Amniotic epithelial cell (primary cell): Measurements from ENCODE around the gene SAXO1.
"Not testable (repeated sequence)": the region's sequence is repeated elsewhere in the genome, so short reads cannot be mapped to it uniquely, and the experiment has no call there.

Source experiments
- DNase-seq: peaks from one replicate; pipeline ENCODE4 v3.0.0-alpha.2; 2010; ENCODE audit warnings: low read depth

The SAXO1 gene

GRCh38 chr9:18970393-18970792, 62.6 kb downstream of the SAXO1 start:
- no peak for DNase-seq

DNA sequence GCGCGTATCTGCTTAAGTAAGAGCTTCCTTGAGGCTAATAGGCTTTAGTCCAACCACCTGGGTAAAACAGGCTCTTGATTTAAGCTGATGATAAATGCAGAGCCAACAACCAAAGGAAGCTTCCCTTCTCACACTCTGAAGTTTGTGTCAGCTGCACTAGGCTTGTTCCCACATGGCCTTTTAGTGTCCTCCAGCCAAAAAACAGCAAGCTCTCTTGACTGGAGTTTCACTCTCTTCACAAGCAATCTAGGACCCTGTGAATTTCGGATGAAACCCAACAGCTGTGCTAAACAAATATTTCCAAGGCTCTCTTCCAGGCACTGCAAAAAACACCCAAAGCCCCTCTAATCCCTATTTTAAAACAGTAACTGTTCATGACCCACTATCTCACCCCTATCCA, 63.9 kb downstream of the SAXO1 start:
- no peak for DNase-seq

- DNase-seq = no peak
Measured at GRCh38 chr9:18955626-18956025, 77.4 kb downstream of the SAXO1 start.

DNA sequence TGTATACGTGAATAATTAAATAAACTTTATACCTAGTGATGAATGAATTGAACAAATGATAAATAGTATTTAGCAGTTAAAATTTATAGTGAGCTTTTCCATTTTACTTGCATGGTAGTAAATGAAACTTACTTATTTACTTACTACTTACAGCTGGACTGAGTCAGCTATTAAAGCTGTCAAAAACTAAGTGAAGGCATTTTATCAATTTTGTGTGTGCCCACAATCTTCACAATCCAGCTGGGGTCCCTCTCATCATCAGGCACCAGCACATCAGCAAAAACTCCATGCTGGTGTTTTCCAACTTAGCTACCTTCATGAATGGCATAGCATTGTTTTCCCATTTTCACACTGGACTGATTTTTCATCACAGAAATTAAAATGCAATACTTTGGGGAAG, 81.1 kb downstream of the SAXO1 start:
- DNase-seq = no peak

DNA sequence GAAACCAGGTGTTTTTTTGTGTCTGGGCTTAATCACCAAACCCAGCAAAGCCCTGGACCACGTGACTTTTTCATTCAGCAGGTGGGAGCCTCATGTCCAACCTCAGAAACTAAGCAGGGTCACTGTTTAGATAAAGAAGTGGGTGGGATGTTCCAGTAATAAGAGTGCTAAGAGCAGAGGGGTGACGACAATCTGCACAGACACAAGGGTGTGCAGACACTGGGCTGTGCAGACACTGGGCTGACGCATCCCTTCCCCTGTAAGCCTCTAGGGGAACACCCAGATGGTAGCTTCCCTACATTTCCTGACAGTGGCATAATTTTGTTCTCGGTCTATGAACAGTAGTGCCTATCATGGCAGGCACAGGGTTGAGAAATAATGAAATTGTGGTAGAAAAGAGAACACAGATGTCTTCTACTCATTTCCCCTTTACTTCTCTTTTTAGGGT, 85.1 kb downstream of the SAXO1 start:
- peak; percentile 31 for DNase-seq

GRCh38 chr9:18942801-18943200, 90.2 kb downstream of the SAXO1 start:
- no peak for DNase-seq

GRCh38 chr9:18941060-18941740, 91.8 kb downstream of the SAXO1 start:
- no peak for DNase-seq

GRCh38 chr9:18939943-18940342, 93.1 kb downstream of the SAXO1 start:
- no peak for DNase-seq

DNA sequence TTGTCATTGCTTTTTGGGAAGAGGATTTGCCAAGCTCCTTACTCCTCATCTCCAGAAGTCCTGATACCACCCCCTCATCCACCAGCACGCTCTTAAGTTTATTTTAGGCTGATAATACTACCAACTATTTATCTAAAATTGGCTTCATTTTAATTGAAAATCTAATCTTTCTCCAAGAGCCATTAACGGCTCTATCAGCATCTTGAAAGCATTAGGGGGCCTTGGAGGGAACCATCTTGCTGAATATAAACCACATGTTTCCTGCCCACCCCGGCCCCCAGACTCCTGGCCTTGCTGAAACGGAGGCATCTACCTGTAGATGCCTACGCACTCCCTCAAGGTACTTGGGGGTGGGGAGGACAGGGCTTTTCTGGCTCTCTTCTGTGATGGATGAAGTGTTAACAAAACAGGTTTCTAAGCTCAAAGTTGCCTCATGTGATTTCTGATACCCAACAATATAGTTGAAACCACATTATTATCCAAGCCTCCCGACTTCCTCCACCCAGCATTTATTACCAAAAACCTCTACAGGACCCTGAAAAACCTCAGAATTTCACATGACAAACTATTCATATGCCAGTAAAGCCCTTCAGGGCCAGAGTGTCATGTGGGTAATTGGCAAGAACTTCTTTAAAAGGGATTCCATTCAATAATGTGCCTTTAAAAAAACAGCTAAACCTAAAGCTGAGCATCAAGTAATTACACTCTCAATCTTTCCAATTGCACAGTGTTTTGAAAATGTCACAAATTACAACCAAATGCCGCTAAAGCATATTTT, 96.7 kb downstream of the SAXO1 start:
- DNase-seq = no peak

GRCh38 chr9:18935541-18935940, 97.5 kb downstream of the SAXO1 start:
- peak; percentile 44 for DNase-seq

GRCh38 chr9:18930611-18931010, 102.4 kb downstream of the SAXO1 start:
- not testable (repeated sequence) for DNase-seq

GRCh38 chr9:18928711-18929110, 104.3 kb downstream of the SAXO1 start:
- DNase-seq = peak; percentile 92

- no peak for DNase-seq
Measured at GRCh38 chr9:18926513-18926912, 106.5 kb downstream of the SAXO1 start.

DNA sequence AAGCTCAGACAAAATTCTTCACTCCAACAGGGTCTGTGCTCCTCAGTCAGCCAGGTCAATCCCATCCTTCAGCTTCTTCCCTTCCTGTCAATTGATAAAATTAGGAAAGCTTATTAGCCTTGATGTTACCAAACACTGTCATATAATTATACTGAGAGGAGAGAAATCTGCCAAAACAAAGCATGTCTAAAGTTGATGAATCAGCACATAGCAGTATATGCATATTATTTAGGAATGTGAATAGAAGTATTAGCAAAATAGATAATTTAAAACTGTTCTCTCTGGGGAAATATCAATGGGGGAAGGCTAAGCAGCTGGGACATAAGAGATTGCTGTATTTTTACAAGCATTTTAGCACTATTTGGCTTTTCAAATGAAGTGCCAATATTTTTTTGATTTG, 107.1 kb downstream of the SAXO1 start:
- no peak for DNase-seq

DNA sequence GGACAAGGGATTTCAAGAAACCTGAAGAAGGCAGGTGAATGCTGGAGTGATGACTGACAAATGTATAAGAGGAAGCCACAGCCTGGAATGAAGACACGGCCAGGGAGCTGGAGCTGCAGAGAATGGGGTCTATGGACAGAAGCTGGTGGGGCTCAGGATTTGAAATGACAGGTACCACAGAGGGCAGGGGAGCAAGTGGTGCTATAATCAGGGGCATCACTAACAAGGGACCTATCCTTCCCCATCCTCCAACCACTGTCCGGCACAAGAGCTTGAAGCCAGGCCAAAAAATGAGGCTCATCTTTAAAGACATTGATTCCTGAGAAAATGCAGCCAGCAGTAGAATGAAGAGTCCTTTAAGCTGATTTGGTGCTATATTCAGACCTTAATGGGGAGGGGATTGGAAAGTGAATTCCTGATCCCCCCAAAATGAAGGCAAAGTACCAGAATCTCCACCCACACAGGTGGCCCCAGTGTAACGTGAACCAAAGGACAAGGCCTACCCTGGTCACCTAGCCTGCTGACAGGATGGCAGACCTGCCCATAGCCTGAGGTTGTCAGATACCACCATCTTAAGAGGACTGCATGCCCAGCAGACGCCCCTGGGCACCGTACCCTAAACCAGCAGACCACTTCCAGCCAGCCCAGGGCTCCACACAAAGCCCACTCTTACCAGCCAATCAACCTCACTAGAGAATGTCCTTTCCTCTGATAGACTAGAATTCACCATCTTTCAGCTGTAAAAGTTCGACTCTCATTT, 109.2 kb downstream of the SAXO1 start:
- DNase-seq = no peak

DNA sequence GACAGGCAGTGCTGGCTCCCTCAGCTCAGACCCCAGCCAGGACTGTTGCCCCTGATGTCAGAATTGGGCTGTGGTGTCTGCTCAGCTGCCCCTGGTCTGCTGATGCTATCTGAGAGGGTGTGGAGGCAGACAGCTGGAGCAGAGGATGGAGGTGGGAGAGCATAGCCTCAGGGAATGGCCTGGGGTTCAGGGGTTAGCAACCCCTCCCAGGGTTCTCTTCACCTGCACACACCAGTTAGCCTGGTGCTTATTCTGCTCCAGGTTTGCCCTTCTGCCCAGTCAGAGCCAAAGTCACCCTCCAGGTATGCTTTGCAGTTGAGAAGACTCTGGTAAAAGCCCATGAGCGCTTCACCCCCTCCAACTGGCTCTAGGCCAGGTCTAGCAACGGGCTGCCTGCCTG, 109.8 kb downstream of the SAXO1 start:
- DNase-seq = no peak

DNA sequence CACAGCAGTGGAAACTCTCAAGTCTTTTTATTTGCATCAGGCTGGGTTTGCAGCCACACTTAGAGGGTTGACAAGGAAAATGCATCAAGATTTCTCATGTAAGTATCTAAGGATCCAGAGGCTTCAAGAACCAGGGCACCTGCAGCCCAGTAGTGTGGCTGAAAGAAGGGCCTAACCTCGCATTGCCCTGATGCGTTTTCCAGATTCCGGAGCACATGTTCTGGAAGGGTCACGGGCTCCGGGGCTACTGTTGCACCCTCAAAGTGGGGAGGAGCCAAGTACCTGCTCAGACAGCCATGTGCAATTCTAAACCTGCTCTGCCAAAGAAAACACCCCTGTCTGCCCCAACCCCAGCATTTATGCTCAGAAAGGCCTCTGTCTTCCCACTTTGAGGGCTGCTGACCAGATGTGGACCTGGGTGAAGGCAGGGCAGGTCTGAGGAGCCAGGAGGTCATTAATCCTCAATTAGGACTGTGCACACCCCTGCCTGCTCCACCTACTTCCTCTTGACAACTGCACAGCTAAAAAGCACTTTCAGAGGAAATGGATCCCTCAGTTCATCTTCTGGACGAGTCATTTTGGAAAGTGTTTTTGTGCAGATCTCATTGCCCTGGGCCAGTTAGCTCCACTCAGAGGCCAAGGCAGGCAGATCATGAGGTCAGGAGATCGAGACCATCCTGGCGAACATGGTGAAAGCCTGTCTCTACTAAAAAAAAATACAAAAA, 110.7 kb downstream of the SAXO1 start:
- no peak for DNase-seq

- no peak for DNase-seq
Measured at GRCh38 chr9:18921366-18922075, 111.5 kb downstream of the SAXO1 start.

- no peak for DNase-seq
Measured at GRCh38 chr9:18920141-18921084, 112.6 kb downstream of the SAXO1 start.

GRCh38 chr9:18911714-18912342, 121.2 kb downstream of the SAXO1 start:
- DNase-seq = no peak
